T-helper 2 cell treated with Interferon-gamma antibody and Interleukin-4, amounts not matched to agents 5 μg/mL and 100 μg/mL, for 36 hours (primary cell): ENCODE measurements around the gene PCBP3.
"Not testable (repeated sequence)": the region's sequence is repeated elsewhere in the genome, so short reads cannot be mapped to it uniquely, and the experiment has no call there.

Experiments
- DNase-seq: peaks from one replicate; pipeline ENCODE4 v3.0.0; 2021; ENCODE audit warnings: low spot score
- H3K27ac Mint-ChIP-seq: one replicate; pipeline ENCODE4 v1.8.0; 2021; ENCODE audit warnings: mild to moderate bottlenecking, mixed read lengths
- H3K27me3 Mint-ChIP-seq: one replicate; pipeline ENCODE4 v1.8.0; 2021; ENCODE audit warnings: low read depth, mixed read lengths
- H3K36me3 Mint-ChIP-seq: one replicate; pipeline ENCODE4 v1.8.0; 2021; ENCODE audit warnings: low read depth, mixed read lengths
- H3K4me1 Mint-ChIP-seq: one replicate; pipeline ENCODE4 v1.8.0; 2021; ENCODE audit warnings: low read depth, mixed read lengths
- H3K4me3 Mint-ChIP-seq: one replicate; pipeline ENCODE4 v1.8.0; 2022; ENCODE audit warnings: mild to moderate bottlenecking, moderate library complexity, mixed read lengths
- H3K9me3 Mint-ChIP-seq: one replicate; pipeline ENCODE4 v1.8.0; 2021; ENCODE audit warnings: mixed read lengths

Gene PCBP3

DNA sequence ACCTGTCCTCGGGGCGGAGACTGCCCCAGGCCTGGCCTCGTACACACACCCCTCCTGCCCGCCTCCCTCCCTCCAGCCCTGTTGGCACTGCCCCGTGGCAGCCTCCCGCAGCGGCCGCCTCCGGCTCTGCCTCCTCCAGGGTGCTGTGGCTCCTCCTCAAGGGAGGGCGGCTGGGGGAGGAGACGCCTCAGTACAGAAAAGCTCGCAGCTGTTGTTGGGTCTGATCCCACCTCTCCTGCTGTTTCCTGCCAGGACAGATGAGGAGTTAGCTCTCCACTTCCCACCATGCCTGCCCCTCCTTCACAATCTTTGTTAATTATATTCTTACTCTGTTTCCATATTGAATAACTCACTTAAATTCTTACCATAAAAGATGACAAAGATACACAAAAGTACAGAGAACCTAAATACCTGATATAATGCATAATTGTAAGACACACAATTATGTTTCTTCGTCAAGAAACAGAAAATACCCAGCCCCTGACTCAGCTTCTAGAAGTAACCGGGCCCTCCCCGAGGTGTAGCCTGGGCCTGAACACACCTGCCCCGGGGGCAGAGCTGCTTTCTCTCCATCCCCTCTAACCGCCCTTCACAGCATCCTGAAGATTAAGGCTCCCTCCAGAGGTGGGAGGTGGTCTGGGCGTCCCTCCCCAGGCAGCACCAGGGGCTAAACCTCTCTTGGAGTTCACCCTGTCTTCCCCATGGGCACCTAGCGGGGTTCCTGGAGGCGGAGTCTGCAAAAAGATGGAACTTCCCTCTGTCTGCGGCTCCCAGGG, 307.4 kb downstream of the PCBP3 start:
- no peaks in the 10 kb centered on the region for H3K9me3 Mint-ChIP-seq
- no peaks in the 10 kb centered on the region for H3K4me1 Mint-ChIP-seq
- no peak for DNase-seq
- no peaks in the 10 kb centered on the region for H3K27me3 Mint-ChIP-seq
- H3K36me3 Mint-ChIP-seq: no peaks in the 10 kb centered on the region
- H3K27ac Mint-ChIP-seq: no peak overlapping the region
- no peak overlapping the region for H3K4me3 Mint-ChIP-seq

DNA sequence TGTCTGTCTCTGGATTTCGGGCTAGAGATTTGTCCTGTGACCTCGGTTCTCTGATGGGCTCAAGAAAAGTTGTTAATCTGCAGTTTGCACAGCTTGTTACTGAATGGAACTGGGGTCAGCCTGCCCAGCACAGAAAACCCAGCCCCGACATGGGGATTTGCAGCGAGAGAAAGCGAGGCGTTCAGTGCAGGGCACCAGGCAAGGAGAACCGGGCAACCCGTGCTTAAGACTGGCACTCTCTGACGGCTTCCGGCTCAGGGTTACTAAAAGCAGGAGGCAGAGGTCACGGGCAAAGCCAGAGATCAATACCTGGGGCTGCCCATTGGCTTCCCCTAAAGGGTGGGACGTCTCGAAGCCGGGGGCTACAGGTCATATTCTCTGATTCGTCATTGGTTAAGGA, 308.2 kb downstream of the PCBP3 start:
- H3K27ac Mint-ChIP-seq: no peak overlapping the region
- peaks cover 7% of the 10 kb centered on the region for H3K27me3 Mint-ChIP-seq
- H3K9me3 Mint-ChIP-seq: no peaks in the 10 kb centered on the region
- DNase-seq: no peak
- H3K4me3 Mint-ChIP-seq: no peak overlapping the region
- no peaks in the 10 kb centered on the region for H3K4me1 Mint-ChIP-seq
- no peaks in the 10 kb centered on the region for H3K36me3 Mint-ChIP-seq

DNA sequence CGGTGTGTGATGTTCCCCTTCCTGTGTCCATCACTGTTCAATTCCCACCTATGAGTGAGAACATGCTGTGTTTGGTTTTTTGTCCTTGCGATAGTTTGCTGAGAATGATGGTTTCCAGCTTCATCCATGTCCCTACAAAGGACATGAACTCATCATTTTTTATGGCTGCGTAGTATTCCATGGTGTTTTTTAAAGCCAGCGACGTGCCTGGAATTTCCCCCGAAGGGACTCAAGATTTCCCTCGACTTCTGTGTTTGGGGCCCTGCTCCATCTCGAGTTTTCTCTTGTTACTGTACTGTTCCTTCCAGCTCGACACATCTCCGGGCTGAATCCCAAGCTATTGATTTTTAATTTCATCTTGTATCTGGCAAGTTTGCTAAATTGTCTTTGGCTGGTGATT, 309.0 kb downstream of the PCBP3 start:
- peaks cover 10% of the 10 kb centered on the region for H3K27me3 Mint-ChIP-seq
- H3K4me1 Mint-ChIP-seq, DNase-seq, H3K36me3 Mint-ChIP-seq, H3K4me3 Mint-ChIP-seq, H3K27ac Mint-ChIP-seq, H3K9me3 Mint-ChIP-seq: not testable (repeated sequence)

DNA sequence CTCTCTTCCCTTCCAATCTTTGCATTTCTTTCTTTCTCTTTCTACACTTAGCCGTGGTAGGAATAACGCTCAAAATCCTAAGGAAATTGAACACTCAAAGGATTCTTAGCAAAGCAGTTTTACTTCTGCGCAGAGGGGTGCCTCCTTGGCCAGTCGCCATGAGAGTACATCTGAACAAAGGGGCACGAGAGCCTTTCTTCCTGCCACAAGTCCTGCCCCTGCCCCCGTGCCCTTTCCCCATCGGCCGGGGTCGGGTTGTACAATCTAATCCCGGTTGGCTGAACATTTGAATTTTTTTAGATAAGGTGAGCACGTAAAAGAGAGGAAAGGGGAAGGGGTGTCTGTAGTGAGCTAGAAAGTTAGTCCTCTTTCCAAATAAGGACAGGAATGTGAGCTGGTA, 309.4 kb downstream of the PCBP3 start:
- Mint-ChIP-seq H3K36me3 (no peaks in the 10 kb centered on the region), H3K27ac (no peak overlapping the region), H3K4me1 (no peaks in the 10 kb centered on the region), H3K27me3 (peaks cover 11% of the 10 kb centered on the region), H3K4me3 (no peak overlapping the region), H3K9me3 (no peaks in the 10 kb centered on the region)
- DNase-seq: no peak

DNA sequence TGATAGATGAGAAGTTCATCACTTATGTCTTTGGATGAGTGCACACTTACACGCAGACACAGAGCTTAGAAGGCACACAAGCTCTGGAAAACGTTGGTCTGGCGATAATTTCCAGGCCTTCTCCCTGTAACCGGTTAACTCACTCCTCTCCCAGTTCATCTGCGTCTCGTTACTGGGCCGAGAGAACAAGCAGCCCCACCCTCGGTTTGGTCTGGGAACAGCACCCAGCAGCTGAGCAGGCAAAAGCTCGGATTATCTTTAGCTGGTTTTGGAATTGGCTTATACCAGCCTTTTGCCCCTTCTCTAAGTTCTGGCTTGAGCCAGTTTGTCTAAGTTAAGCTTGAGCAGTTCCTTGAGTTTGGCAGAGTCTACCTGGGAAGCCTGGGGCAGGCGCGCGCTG, 310.7 kb downstream of the PCBP3 start:
- Mint-ChIP-seq H3K4me1 (peaks cover 6% of the 10 kb centered on the region), H3K36me3 (no peaks in the 10 kb centered on the region), H3K9me3 (no peaks in the 10 kb centered on the region), H3K4me3 (no peak overlapping the region), H3K27me3 (peaks cover 19% of the 10 kb centered on the region), H3K27ac (no peak overlapping the region)
- no peak for DNase-seq

DNA sequence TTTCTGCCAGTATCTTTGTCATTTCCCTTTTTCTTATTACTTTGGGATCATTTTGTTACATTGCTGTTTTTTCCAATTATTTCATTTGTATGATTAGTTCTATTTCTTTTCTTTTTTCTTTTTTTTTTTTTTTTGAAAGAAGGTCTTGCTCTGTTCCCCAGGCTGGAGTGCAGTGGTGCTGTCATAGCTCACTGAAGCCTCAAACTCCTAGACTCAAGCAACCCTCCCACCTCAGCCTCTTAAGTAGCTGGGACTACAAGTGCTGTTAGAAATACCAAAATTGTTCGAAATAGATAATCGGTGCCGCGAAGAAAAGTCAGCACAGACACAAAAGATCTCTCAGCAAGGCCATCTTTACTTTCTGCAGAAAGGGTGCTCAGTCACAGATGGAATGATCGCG, 311.4 kb downstream of the PCBP3 start:
- H3K27ac Mint-ChIP-seq: no peak overlapping the region
- H3K4me3 Mint-ChIP-seq: no peak overlapping the region
- H3K9me3 Mint-ChIP-seq: no peaks in the 10 kb centered on the region
- no peak for DNase-seq
- H3K36me3 Mint-ChIP-seq: no peaks in the 10 kb centered on the region
- peaks cover 19% of the 10 kb centered on the region for H3K27me3 Mint-ChIP-seq
- H3K4me1 Mint-ChIP-seq: peaks cover 6% of the 10 kb centered on the region

DNA sequence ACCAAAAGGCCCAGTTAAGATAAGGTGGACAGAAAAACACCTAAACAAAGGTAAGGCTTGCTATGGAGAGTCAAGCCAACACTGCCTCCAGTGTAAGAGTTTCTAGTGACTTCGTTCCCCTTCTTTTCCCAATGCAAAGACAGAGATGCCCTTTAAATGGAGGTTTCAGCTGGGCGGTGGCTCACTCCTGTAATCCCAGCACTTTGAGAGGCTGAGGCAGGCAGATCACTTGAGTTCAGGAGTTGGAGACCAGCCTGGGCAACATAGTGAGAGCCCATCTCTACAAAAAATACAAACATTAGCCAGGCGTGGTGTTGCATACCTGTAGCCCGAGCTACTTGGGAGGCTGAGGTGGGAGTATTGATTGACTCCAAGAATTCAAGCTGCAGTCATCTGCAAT, 314.0 kb downstream of the PCBP3 start:
- Mint-ChIP-seq H3K27me3 (peaks cover 23% of the 10 kb centered on the region), H3K4me1 (peaks cover 6% of the 10 kb centered on the region), H3K27ac (no peak overlapping the region), H3K9me3 (peaks cover 7% of the 10 kb centered on the region), H3K36me3 (no peaks in the 10 kb centered on the region), H3K4me3 (no peak overlapping the region)
- no peak for DNase-seq

DNA sequence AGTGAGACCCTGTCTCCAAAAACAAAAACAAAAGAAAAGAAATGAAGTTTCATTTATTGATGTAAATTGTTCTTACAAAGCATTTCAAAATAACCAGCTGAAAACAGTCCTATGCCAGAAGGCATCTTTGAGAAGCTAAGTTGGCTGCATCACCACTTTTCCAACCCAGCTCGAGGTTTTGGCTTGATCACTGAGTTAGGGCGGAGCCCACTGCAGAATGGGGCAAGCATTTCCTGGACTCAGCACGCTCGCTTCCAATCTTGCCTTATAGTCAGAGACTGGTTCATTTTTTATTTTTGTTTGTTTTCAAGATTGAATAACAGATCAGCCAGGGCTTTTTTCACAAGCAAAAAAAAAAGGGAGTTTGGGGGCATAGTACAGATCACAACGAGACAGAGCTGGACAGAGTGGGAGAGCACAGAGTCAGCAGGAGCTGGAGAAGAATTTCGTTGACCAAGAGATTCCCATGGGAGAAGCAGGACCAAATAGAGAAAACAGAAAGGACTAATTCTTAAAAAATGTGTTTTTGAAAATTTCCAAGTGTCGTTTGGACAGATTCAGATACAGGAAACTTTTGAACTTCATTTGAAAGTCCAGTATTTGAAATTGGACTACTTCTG, 314.6 kb downstream of the PCBP3 start:
- H3K4me3 Mint-ChIP-seq: no peak overlapping the region
- H3K9me3 Mint-ChIP-seq: peaks cover 7% of the 10 kb centered on the region
- H3K4me1 Mint-ChIP-seq: peaks cover 6% of the 10 kb centered on the region
- H3K36me3 Mint-ChIP-seq: no peaks in the 10 kb centered on the region
- no peak for DNase-seq
- no peak overlapping the region for H3K27ac Mint-ChIP-seq
- peaks cover 23% of the 10 kb centered on the region for H3K27me3 Mint-ChIP-seq

DNA sequence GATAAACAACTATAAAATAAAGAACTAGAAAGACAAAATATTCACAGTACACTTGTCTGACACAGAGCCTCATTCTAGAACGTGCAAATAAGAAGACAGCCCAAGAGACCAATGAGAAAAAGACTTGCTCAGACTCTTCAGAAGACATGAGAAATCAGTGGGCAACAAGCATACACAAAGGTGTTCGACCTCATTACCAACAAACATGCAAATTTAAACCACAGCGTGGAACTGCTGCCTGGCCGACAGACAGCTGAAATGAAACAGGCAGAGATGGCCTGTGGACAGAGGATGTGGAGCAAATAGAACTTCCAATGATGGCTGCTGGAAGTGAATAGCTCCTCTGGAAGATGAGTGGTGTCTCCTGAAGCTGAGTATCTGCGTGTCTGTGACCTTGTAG, 315.7 kb downstream of the PCBP3 start:
- H3K36me3 Mint-ChIP-seq: no peaks in the 10 kb centered on the region
- no peak overlapping the region for H3K4me3 Mint-ChIP-seq
- H3K4me1 Mint-ChIP-seq: peaks cover 6% of the 10 kb centered on the region
- no peak overlapping the region for H3K27ac Mint-ChIP-seq
- peaks cover 7% of the 10 kb centered on the region for H3K9me3 Mint-ChIP-seq
- peaks cover 29% of the 10 kb centered on the region for H3K27me3 Mint-ChIP-seq
- no peak for DNase-seq

DNA sequence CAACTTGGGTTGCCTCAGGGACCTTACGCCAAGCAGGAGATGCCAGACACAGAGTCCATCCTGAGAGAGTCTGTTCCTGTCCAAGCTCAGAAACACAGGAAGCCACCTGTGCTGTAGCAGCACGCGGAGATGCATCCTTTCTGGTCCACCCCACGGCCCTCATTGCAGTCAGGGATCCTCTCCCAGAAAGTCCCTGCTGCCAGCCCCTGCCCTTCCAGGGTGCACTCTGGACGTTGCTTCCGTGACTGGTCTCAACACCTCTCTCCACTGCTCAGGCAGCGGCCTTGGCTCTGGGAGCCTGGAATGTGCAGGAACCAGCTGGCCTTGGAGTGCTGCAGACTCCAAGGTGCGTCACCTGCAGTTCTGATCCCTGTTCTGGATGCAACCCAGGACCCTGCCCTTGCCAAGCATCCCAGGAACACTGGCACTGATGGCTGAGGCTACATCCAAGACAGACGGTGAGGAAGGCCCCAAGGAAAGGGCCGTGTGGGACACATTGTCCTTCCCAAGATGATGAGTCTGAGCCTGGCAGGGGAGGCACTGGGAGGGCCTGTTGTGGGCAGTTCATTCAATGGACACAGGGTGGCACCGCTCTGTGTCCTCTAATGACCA, 316.4 kb downstream of the PCBP3 start:
- H3K4me3 Mint-ChIP-seq: no peak overlapping the region
- H3K27me3 Mint-ChIP-seq: peaks cover 30% of the 10 kb centered on the region
- no peak for DNase-seq
- H3K9me3 Mint-ChIP-seq: peaks cover 7% of the 10 kb centered on the region
- peaks cover 6% of the 10 kb centered on the region for H3K4me1 Mint-ChIP-seq
- H3K36me3 Mint-ChIP-seq: no peaks in the 10 kb centered on the region
- H3K27ac Mint-ChIP-seq: no peak overlapping the region

DNA sequence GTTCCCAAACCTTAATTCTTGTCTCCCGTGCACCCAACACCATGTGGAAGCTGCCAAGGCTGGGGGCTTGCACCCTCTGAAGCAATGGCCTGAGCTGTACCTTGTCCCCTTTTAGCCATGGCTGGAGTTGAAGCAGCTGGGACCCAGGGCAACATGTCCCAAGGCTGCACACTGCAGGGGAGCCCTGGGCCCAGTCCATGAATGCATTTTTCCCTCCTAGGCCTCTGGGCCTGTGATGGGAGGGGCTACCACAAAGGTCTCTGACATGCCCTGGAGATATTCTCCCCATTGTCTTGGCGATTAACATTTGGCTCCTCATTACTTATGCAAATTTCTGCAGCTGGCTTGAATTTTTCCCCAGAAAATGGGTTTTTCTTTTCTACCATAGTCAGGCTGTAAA, 317.9 kb downstream of the PCBP3 start:
- H3K9me3 Mint-ChIP-seq, DNase-seq, H3K4me1 Mint-ChIP-seq, H3K27ac Mint-ChIP-seq, H3K36me3 Mint-ChIP-seq, H3K4me3 Mint-ChIP-seq: not testable (repeated sequence)
- peaks cover 26% of the 10 kb centered on the region for H3K27me3 Mint-ChIP-seq

DNA sequence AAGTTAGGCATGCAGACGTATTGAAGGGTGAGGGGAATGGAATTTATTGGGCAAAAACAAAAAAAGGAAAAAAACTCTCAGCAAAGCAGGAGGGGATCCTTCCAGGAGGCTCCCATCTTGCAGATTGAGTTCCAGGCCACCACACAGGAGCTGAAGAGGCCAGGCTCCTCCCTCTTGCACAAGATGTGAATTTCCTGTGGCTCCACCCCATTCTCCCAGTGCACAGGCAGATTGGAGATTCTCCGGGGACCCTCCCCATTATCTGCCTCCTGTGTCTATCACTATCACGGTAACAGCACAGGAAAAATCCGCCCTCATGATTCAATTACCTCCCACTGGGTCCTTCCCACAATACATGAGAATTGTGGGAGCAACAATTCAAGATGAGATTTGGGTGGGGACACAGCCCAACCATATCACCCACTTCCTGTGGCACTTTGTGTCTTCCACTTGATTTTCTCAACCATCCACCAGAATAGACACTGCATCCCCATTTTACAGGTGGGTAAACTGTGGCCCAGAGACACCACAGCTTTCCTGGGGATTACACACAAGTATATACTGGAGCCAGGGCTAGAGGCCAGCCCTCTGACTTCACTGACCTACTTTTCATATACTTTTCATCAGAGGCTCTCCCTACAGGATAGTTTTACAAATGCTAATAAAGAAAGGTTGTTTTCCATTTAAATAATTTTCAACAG, 319.2 kb downstream of the PCBP3 start:
- peaks cover 20% of the 10 kb centered on the region for H3K27me3 Mint-ChIP-seq
- no peak overlapping the region for H3K27ac Mint-ChIP-seq
- peaks cover 6% of the 10 kb centered on the region for H3K4me1 Mint-ChIP-seq
- H3K9me3 Mint-ChIP-seq: peaks cover 7% of the 10 kb centered on the region
- H3K4me3 Mint-ChIP-seq: no peak overlapping the region
- no peaks in the 10 kb centered on the region for H3K36me3 Mint-ChIP-seq
- DNase-seq: no peak

DNA sequence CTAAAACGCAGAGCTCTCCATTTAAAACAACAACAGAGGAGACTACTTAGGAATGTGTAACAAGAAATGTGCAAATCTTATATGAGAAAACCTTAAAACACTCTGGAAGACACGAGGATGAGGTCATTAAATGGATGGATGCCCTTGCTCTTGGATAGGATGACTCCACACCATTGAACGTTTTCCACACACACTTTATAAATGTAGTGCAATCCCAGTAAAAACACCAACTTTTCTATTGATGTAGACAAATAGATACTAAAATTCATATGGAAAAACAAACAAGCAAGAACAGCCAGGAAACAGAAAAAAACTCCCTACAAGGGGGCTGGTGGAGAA, 319.7 kb downstream of the PCBP3 start:
- Mint-ChIP-seq H3K4me3 (no peak overlapping the region), H3K9me3 (peaks cover 7% of the 10 kb centered on the region), H3K36me3 (no peaks in the 10 kb centered on the region), H3K27ac (no peak overlapping the region), H3K27me3 (peaks cover 17% of the 10 kb centered on the region), H3K4me1 (peaks cover 4% of the 10 kb centered on the region)
- no peak for DNase-seq

DNA sequence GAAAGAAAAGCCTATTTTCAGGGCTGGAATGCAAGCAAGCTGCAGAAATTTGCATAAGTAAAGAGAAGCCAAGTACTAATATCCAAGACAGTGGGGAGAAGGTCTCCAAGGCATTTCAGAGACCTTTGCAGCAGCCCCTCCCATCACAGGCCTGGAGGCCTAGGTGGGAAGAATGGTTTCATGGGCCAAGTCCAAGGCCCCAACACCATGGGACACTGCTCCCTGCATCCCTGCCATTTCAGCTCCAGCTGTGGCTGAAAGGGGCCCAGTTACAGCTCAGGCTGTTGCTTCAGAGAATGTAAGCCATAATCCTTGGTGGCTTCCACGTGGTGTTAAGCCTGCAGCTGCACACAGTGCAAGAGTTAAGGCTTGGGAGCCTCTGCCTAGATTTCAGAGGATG, 321.1 kb downstream of the PCBP3 start:
- Mint-ChIP-seq H3K4me3 (no peak overlapping the region), H3K4me1 (no peaks in the 10 kb centered on the region), H3K36me3 (no peaks in the 10 kb centered on the region), H3K27ac (no peak overlapping the region), H3K27me3 (peaks cover 12% of the 10 kb centered on the region), H3K9me3 (peaks cover 7% of the 10 kb centered on the region)
- no peak for DNase-seq
